SK-N-SH (cell line): ENCODE data around the gene MAD1L1. TPM values are rescaled to one million over a fixed set of nuclear protein-coding genes. Genes with fewer than 3 reads are reported as not detected.
A peak's percentile ranks its signal among the peaks of the same experiment; 100 is the strongest.

Experiments
- CTCF ChIA-PET: fragments of 300-600, 350-600 bp; formaldehyde crosslinking; extraction: SDS; loops from one replicate; lab custom pipeline; 2021; lab: Yijun Ruan, JAX
- POLR2A ChIA-PET: fragments of 350-600 bp; sonication (Branson Sonifier 250); formaldehyde crosslinking; extraction: SDS; loops from one replicate; lab custom pipeline; 2020; ENCODE audit warnings: antibody characterized with exemption, inconsistent platforms; lab: Yijun Ruan, JAX
- DNase-seq: peaks from one replicate; pipeline ENCODE4 v3.0.0; 2012
- H2AFZ ChIP-seq: fragments of 200-600 bp; sonication (generic); 2 replicates; pipeline ENCODE4 v1.8.1; 2016; ENCODE audit warnings: antibody characterized with exemption, mild to moderate bottlenecking, low read depth
- H3F3A ChIP-seq: fragments of 200-600 bp; sonication (generic); replicated peaks from 2 replicates; pipeline ENCODE3; 2016; ENCODE audit warnings: antibody characterized with exemption, mild to moderate bottlenecking; ENCODE audit not compliant: insufficient read depth
- H3K27ac ChIP-seq, 2 experiments: fragments of 200-500 bp in 1 of 2; fragments of 200-600 bp in 1 of 2; sonication (Bioruptor generic) in 1 of 2; sonication (generic), shearing (Covaris generic) in 1 of 2; 2 replicates each; pipeline versions ENCODE4 v1.5.1 to v1.6.1; 2014 to 2016; ENCODE audit warnings: low read depth in 2 of 2, inconsistent platforms in 1 of 2, low read length in 1 of 2, mild to moderate bottlenecking in 1 of 2, mixed read lengths in 1 of 2
- H3K27me3 ChIP-seq: fragments of 200-600 bp; sonication (generic), shearing (Covaris generic); 2 replicates; pipeline ENCODE4 v1.6.1; 2016; ENCODE audit warnings: mixed run types; ENCODE audit not compliant: insufficient read depth
- H3K36me3 ChIP-seq, 2 experiments: fragments of 200-500 bp in 1 of 2; fragments of 200-600 bp in 1 of 2; sonication (Bioruptor generic) in 1 of 2; sonication (generic) in 1 of 2; replicated peaks in 1 of 2; 2 replicates each; pipeline versions ENCODE3 to v1.5.1; 2014 to 2016; ENCODE audit warnings: low read length in 1 of 2, mild to moderate bottlenecking in 1 of 2; ENCODE audit not compliant: insufficient read depth in 2 of 2, control insufficient read depth in 1 of 2
- H3K4me1 ChIP-seq, 2 experiments: fragments of 200-500 bp in 1 of 2; fragments of 200-600 bp in 1 of 2; sonication (Bioruptor generic) in 1 of 2; sonication (generic), shearing (Covaris generic) in 1 of 2; 2 replicates each; pipeline versions ENCODE4 v1.5.1 to v1.6.1; 2014 to 2016; ENCODE audit warnings: low read depth in 1 of 2, low read length in 1 of 2, mixed run types in 1 of 2; ENCODE audit not compliant: insufficient read depth in 2 of 2, control insufficient read depth in 1 of 2
- H3K4me2 ChIP-seq: fragments of 200-600 bp; sonication (generic), shearing (Covaris generic); 2 replicates; pipeline ENCODE4 v1.6.1; 2017; ENCODE audit warnings: mixed run types
- H3K4me3 ChIP-seq, 2 experiments: fragments of 200-500 bp in 1 of 2; fragments of 200-600 bp in 1 of 2; sonication (Bioruptor generic) in 1 of 2; sonication (generic), shearing (Covaris generic) in 1 of 2; 2 replicates each; pipeline versions ENCODE4 v1.5.1 to v1.8.1; 2014 to 2016; ENCODE audit warnings: low read depth in 2 of 2, inconsistent platforms in 1 of 2, low read length in 1 of 2, mild to moderate bottlenecking in 1 of 2, mixed read lengths in 1 of 2, moderate library complexity in 1 of 2
- H3K79me2 ChIP-seq: fragments of 200-600 bp; sonication (generic); 2 replicates; pipeline ENCODE4 v1.8.1; 2017; ENCODE audit warnings: mild to moderate bottlenecking; ENCODE audit not compliant: insufficient read depth
- H3K9ac ChIP-seq: fragments of 200-600 bp; sonication (generic); 2 replicates; pipeline ENCODE4 v1.6.1; 2017; ENCODE audit warnings: mixed run types
- H3K9me2 ChIP-seq: fragments of 200-600 bp; sonication (generic); 2 replicates; pipeline ENCODE4 v1.6.1; 2017; ENCODE audit warnings: mixed run types
- H3K9me3 ChIP-seq: fragments of 200-600 bp; sonication (generic); 2 replicates; pipeline ENCODE4 v1.6.1; 2017; ENCODE audit warnings: mixed run types, mild to moderate bottlenecking, moderate library complexity
- H4K20me1 ChIP-seq: fragments of 200-600 bp; sonication (generic); 2 replicates; pipeline ENCODE4 v1.6.1; 2017; ENCODE audit warnings: mild to moderate bottlenecking, mixed run types; ENCODE audit not compliant: insufficient read depth
- CHD2 ChIP-seq: fragments of 150-350 bp; IDR thresholded peaks from 2 replicates; pipeline ENCODE4 v1.6.1; 2018; ENCODE audit warnings: low read length; ENCODE audit not compliant: partially characterized antibody
- ELF1 ChIP-seq: IDR thresholded peaks from 2 replicates; pipeline ENCODE4 v1.4.0; 2012
- GABPA ChIP-seq: IDR thresholded peaks from 2 replicates; pipeline ENCODE4 v1.4.0; 2012; ENCODE audit warnings: low read depth, mild to moderate bottlenecking
- GATA2 ChIP-seq: sonication (generic); formaldehyde crosslinking; IDR thresholded peaks from 2 replicates; pipeline ENCODE4 v1.5.0; 2020; ENCODE audit warnings: mild to moderate bottlenecking, missing genetic modification reagents
- JUND ChIP-seq: IDR thresholded peaks from 2 replicates; pipeline ENCODE4 v1.4.0; 2012
- MEF2A ChIP-seq: IDR thresholded peaks from 2 replicates; pipeline ENCODE4 v1.4.0; 2012; ENCODE audit warnings: low read depth, borderline replicate concordance
- MXI1 ChIP-seq: IDR thresholded peaks from 2 replicates; pipeline ENCODE4 v1.6.1; 2012; ENCODE audit warnings: mild to moderate bottlenecking, low read depth, low read length, improper control_type of control experiment
- NFIC ChIP-seq: IDR thresholded peaks from 2 replicates; pipeline ENCODE4 v1.4.0; 2012; ENCODE audit warnings: borderline replicate concordance
- POLR2AphosphoS5 ChIP-seq: IDR thresholded peaks from 2 replicates; pipeline ENCODE4 v1.6.1; 2012; ENCODE audit warnings: low read depth, low read length
- RAD21 ChIP-seq: IDR thresholded peaks from 2 replicates; pipeline ENCODE4 v1.6.1; 2012; ENCODE audit warnings: mild to moderate bottlenecking, low read length
- SIN3A ChIP-seq: IDR thresholded peaks from 2 replicates; pipeline ENCODE4 v1.6.1; 2012; ENCODE audit warnings: low read depth, mild to moderate bottlenecking, low read length, moderate library complexity, borderline replicate concordance
- SMC3 ChIP-seq: IDR thresholded peaks from 2 replicates; pipeline ENCODE4 v1.6.1; 2012; ENCODE audit warnings: low read depth, low read length, improper control_type of control experiment
- TEAD4 ChIP-seq: IDR thresholded peaks from 2 replicates; pipeline ENCODE4 v1.4.0; 2012; ENCODE audit warnings: mild to moderate bottlenecking, borderline replicate concordance; ENCODE audit not compliant: insufficient read depth
- YY1 ChIP-seq: IDR thresholded peaks from 2 replicates; pipeline ENCODE4 v1.4.0; 2012; ENCODE audit warnings: low read depth, mild to moderate bottlenecking
- WGBS: methylation state at CpG from one replicate; pipeline ENCODE4 v1.1.6; 2017; ENCODE audit warnings: low lambda C conversion rate; 5-methylcytosine and 5-hydroxymethylcytosine counted together
- polyA plus RNA-seq, 3 experiments: library from polyadenylated mRNA; depleted of rRNA; stranded (reverse); fragments of >200 nt; gene quantifications; 2 replicates each; pipeline ENCODE4 v1.2.3, GENCODE V29; 2012
- TF ChIP-seq, protein P1 (sequence below): IDR thresholded peaks from 2 replicates; pipeline ENCODE4 v1.4.0; 2012; ENCODE audit warnings: low read depth, borderline replicate concordance
- TF ChIP-seq, protein P2 (sequence below): IDR thresholded peaks from 2 replicates; pipeline ENCODE4; 2012
- TF ChIP-seq, protein P3 (sequence below): fragments of 200-600 bp; sonication (generic); IDR thresholded peaks from 2 replicates; pipeline ENCODE4 v1.6.1; 2017; ENCODE audit warnings: antibody characterized with exemption, mild to moderate bottlenecking, moderate library complexity
- TF ChIP-seq, protein P4 (sequence below): IDR thresholded peaks from 2 replicates; pipeline ENCODE4 v1.4.0; 2012; ENCODE audit warnings: low read depth, borderline replicate concordance

MAD1L1 gene
- polyA plus RNA-seq, 1 of the 3 experiments (the other 2 are of a cell fraction), result 46.2 TPM

DNA sequence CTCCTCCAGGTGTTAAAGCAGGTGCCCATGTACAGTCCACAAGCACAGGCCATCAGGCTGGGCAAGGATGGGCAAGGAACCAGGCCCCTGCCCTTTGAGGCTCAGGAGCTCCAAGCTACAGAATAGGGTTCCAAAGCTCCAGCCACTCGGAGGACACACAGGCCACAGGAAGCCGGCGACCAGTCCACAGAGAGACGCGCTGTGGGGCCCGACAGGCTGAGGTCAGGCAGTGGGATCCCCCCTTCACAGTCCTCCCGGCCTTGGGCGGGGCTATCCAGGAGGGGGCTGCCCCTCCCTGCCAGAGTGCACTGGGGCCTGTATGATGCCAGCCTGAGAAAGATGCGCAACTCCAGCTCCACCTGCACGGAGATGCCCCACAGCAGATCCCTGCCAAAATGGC lies 34.0 kb downstream of the MAD1L1 start:
- TF ChIP-seq NFIC (no peak), JUND (no peak), POLR2AphosphoS5 (no peak), ELF1 (no peak), MXI1 (no peak), SMC3 (no peak), CHD2 (no peak)
- H3F3A ChIP-seq, result no peaks in the 10 kb centered on the region

DNA sequence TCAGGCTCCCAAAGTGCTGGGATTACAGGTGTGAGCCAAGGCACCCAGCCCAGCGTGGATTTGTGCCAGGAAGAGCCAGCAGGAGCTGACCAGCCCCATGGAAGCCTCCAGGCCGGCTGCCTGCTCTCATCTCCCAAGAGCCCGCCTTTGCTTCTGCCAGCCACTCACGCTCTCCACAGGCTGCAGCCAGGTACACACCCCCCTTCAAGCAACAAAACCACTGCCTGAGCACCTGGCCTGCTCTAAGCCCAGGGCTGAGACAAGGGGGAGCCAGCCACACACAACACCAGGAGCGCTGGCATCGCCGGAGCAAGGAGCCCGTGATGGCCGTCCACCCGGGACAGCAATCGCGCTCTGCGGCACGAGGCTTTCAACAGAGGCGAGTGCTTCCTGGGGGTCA lies 34.5 kb downstream of the MAD1L1 start:
- Histone ChIP-seq H3K27me3 (no peaks in the 10 kb centered on the region), H2AFZ (no peak overlapping the region), H3F3A (no peaks in the 10 kb centered on the region), H3K27ac (no peak overlapping the region; a peak in 1 of 4 replicates), H3K4me3 (no peak overlapping the region), H3K4me1 (peaks cover 0 to 23% of the 10 kb centered on the region in 2 experiments; a peak in 1 of 4 replicates), H3K79me2 (no peaks in the 10 kb centered on the region), H3K4me2 (no peak overlapping the region), H4K20me1 (no peaks in the 10 kb centered on the region), H3K9me2 (no peaks in the 10 kb centered on the region), H3K9me3 (peaks cover 6% of the 10 kb centered on the region; the same call in 1 of the 2 replicates), H3K9ac (no peak overlapping the region), H3K36me3 (peaks cover 21 to 43% of the 10 kb centered on the region in 2 experiments)
- no peak for TF ChIP-seq MXI1
- no peak for TF ChIP-seq GATA2 (CRISPR knock-in tag)
- TF ChIP-seq SMC3, result no peak
- TF ChIP-seq, protein P1, sequence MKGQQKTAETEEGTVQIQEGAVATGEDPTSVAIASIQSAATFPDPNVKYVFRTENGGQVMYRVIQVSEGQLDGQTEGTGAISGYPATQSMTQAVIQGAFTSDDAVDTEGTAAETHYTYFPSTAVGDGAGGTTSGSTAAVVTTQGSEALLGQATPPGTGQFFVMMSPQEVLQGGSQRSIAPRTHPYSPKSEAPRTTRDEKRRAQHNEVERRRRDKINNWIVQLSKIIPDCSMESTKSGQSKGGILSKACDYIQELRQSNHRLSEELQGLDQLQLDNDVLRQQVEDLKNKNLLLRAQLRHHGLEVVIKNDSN, result no peak
- no peak for TF ChIP-seq YY1
- no peak for TF ChIP-seq GABPA
- TF ChIP-seq, protein P2, sequence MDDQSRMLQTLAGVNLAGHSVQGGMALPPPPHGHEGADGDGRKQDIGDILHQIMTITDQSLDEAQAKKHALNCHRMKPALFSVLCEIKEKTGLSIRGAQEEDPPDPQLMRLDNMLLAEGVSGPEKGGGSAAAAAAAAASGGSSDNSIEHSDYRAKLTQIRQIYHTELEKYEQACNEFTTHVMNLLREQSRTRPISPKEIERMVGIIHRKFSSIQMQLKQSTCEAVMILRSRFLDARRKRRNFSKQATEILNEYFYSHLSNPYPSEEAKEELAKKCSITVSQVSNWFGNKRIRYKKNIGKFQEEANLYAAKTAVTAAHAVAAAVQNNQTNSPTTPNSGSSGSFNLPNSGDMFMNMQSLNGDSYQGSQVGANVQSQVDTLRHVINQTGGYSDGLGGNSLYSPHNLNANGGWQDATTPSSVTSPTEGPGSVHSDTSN, result no peak
- TF ChIP-seq CHD2, result no peak
- TF ChIP-seq SIN3A, result no peak
- TF ChIP-seq, protein P3, sequence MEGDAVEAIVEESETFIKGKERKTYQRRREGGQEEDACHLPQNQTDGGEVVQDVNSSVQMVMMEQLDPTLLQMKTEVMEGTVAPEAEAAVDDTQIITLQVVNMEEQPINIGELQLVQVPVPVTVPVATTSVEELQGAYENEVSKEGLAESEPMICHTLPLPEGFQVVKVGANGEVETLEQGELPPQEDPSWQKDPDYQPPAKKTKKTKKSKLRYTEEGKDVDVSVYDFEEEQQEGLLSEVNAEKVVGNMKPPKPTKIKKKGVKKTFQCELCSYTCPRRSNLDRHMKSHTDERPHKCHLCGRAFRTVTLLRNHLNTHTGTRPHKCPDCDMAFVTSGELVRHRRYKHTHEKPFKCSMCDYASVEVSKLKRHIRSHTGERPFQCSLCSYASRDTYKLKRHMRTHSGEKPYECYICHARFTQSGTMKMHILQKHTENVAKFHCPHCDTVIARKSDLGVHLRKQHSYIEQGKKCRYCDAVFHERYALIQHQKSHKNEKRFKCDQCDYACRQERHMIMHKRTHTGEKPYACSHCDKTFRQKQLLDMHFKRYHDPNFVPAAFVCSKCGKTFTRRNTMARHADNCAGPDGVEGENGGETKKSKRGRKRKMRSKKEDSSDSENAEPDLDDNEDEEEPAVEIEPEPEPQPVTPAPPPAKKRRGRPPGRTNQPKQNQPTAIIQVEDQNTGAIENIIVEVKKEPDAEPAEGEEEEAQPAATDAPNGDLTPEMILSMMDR, result no peak
- no peak for TF ChIP-seq TEAD4
- TF ChIP-seq JUND, result no peak
- no peak for TF ChIP-seq POLR2AphosphoS5
- TF ChIP-seq, protein P4, sequence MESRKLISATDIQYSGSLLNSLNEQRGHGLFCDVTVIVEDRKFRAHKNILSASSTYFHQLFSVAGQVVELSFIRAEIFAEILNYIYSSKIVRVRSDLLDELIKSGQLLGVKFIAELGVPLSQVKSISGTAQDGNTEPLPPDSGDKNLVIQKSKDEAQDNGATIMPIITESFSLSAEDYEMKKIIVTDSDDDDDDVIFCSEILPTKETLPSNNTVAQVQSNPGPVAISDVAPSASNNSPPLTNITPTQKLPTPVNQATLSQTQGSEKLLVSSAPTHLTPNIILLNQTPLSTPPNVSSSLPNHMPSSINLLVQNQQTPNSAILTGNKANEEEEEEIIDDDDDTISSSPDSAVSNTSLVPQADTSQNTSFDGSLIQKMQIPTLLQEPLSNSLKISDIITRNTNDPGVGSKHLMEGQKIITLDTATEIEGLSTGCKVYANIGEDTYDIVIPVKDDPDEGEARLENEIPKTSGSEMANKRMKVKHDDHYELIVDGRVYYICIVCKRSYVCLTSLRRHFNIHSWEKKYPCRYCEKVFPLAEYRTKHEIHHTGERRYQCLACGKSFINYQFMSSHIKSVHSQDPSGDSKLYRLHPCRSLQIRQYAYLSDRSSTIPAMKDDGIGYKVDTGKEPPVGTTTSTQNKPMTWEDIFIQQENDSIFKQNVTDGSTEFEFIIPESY, result no peak
- TF ChIP-seq NFIC, result no peak
- no peak for TF ChIP-seq RAD21
- TF ChIP-seq MEF2A, result no peak
- peak; percentile 26 for DNase-seq
- 96% methylated on average over 14 of the region's 15 CpGs for WGBS
- ChIA-PET POLR2A (no interaction called here), CTCF (interaction anchor here (4.0 kb wide), 1 partner anchor 11 kb away, joined by 15 read pairs; no protein-coding TSS in a partner anchor)

More for the DNA sequence above, 34.0 kb downstream of the MAD1L1 start:
- Histone ChIP-seq H3K4me1 (peaks cover 0 to 25% of the 10 kb centered on the region in 2 experiments; a peak in 1 of 4 replicates), H3K9ac (no peak overlapping the region), H3K79me2 (no peaks in the 10 kb centered on the region), H3K36me3 (peaks cover 21 to 39% of the 10 kb centered on the region in 2 experiments), H3K27ac (no peak overlapping the region; a peak in 1 of 4 replicates), H2AFZ (no peak overlapping the region), H4K20me1 (no peaks in the 10 kb centered on the region), H3K4me2 (no peak overlapping the region), H3K9me2 (no peaks in the 10 kb centered on the region), H3K4me3 (no peak overlapping the region), H3K9me3 (peaks cover 6% of the 10 kb centered on the region; the same call in 1 of the 2 replicates), H3K27me3 (no peaks in the 10 kb centered on the region)
- no peak for DNase-seq
- POLR2A ChIA-PET, result no interaction called here
- WGBS, result 97% methylated on average over 9 of the region's 10 CpGs
- CTCF ChIA-PET, result interaction anchor here (0.6 to 4.0 kb wide), 3 partner anchors 11 to 535 kb away, joined by 3 to 15 read pairs (median 3); no protein-coding TSS in a partner anchor
